PC-3 (cell line): ENCODE data around the gene SRSF8. TPM values are rescaled to one million over a fixed set of nuclear protein-coding genes. Genes with fewer than 3 reads are reported as not detected.
A peak's percentile ranks its signal among the peaks of the same experiment; 100 is the strongest.

ENCODE experiments used
- ATAC-seq: fragments of 200-7000 bp; cut with Tn5 transposase; 2 replicates; pipeline ENCODE4 v1.9.1; 2020; ENCODE audit warnings: mild to moderate bottlenecking, moderate library complexity
- BruUV-seq: library from RNA; stranded (reverse); fragments of 400-500 nt; replicated peaks from 2 replicates; lab custom pipeline; 2021; lab: Mats Ljungman, UMichigan
- CTCF ChIA-PET: fragments of 300-600 bp; sonication (Branson Sonifier 250); formaldehyde crosslinking; loops from one replicate; lab custom pipeline; 2022; ENCODE audit warnings: antibody characterized with exemption; lab: Charles Lee
- POLR2A ChIA-PET: fragments of 300-600 bp; sonication (Branson Sonifier 250); formaldehyde crosslinking; loops from one replicate; lab custom pipeline; 2022; ENCODE audit warnings: antibody characterized with exemption; ENCODE audit not compliant: unreplicated experiment; lab: Charles Lee
- DNase-seq: peaks from one replicate; pipeline ENCODE4 v3.0.0-alpha.2; 2015
- H2AFZ ChIP-seq: fragments of 300-600 bp; sonication (generic); 2 replicates; pipeline ENCODE4 v1.6.0; 2016; ENCODE audit warnings: antibody characterized with exemption, low read length
- H3F3A ChIP-seq: fragments of 300-600 bp; sonication (generic); one replicate; pipeline ENCODE4 v1.6.0; 2017; ENCODE audit warnings: antibody characterized with exemption, low read length, control low read depth, mild to moderate bottlenecking; ENCODE audit not compliant: unreplicated experiment
- H3K27ac ChIP-seq: fragments of 300-600 bp; sonication (generic); 2 replicates; pipeline ENCODE4 v1.5.1; 2016; ENCODE audit warnings: mild to moderate bottlenecking, low read length
- H3K27me3 ChIP-seq: fragments of 300-600 bp; sonication (generic); 2 replicates; pipeline ENCODE4 v1.6.1; 2016; ENCODE audit warnings: low read length, mixed read lengths
- H3K36me3 ChIP-seq: fragments of 300-600 bp; sonication (generic); 2 replicates; pipeline ENCODE4 v1.6.1; 2016; ENCODE audit warnings: low read depth, mixed run types, low read length, mixed read lengths
- H3K4me1 ChIP-seq: fragments of 300-600 bp; sonication (generic); 2 replicates; pipeline ENCODE4 v1.5.1; 2016; ENCODE audit warnings: low read length; ENCODE audit not compliant: insufficient read depth
- H3K4me2 ChIP-seq: fragments of 300-600 bp; sonication (generic); 2 replicates; pipeline ENCODE4 v1.6.0; 2016; ENCODE audit warnings: low read length
- H3K4me3 ChIP-seq: fragments of 300-600 bp; sonication (generic); 2 replicates; pipeline ENCODE4 v1.5.1; 2016; ENCODE audit warnings: mild to moderate bottlenecking, low read length, mixed read lengths
- H3K79me2 ChIP-seq: fragments of 300-600 bp; sonication (generic); 2 replicates; pipeline ENCODE4 v1.6.1; 2017; ENCODE audit warnings: low read length, mixed read lengths
- H3K9ac ChIP-seq: fragments of 300-600 bp; sonication (generic); 2 replicates; pipeline ENCODE4 v1.6.0; 2016; ENCODE audit warnings: mild to moderate bottlenecking, low read length
- H3K9me2 ChIP-seq: fragments of 300-600 bp; sonication (generic); replicated peaks from 2 replicates; pipeline ENCODE4 v1.6.1; 2016; ENCODE audit warnings: mixed run types, low read length, mixed read lengths
- H3K9me3 ChIP-seq: fragments of 300-600 bp; sonication (generic); 2 replicates; pipeline ENCODE4 v1.6.1; 2016; ENCODE audit warnings: low read length, mixed read lengths
- H4K20me1 ChIP-seq: fragments of 300-600 bp; sonication (generic); 2 replicates; pipeline ENCODE4 v1.6.1; 2016; ENCODE audit warnings: low read length, mixed read lengths
- CTCF ChIP-seq: fragments of 300-600 bp; sonication (generic); conservative IDR thresholded peaks from 2 replicates; pipeline ENCODE4 v1.5.1; 2017; ENCODE audit warnings: antibody characterized with exemption, low read depth, mild to moderate bottlenecking, low read length
- EZH2 ChIP-seq: fragments of 300-600 bp; sonication (generic); IDR thresholded peaks from one replicate; pipeline ENCODE4 v1.6.1; 2017; ENCODE audit warnings: antibody characterized with exemption, mild to moderate bottlenecking, low read length; ENCODE audit not compliant: unreplicated experiment
- EZH2phosphoT487 ChIP-seq: fragments of 300-600 bp; sonication (generic); IDR thresholded peaks from 2 replicates; pipeline ENCODE4 v1.6.1; 2018; ENCODE audit warnings: mild to moderate bottlenecking, antibody characterized with exemption, low read length, borderline replicate concordance
- intact Hi-C: fragments of 100-400 bp; cut with micrococcal nuclease; formaldehyde crosslinking; loops from 2 replicates; pipeline ENCODE4 v1.9.0; 2023
- total RNA-seq: library from RNA; depleted of rRNA; stranded (reverse); fragments of >200 nt; gene quantifications from 2 replicates; pipeline ENCODE4 v1.2.3, GENCODE V29; 2014

SRSF8 gene
- total RNA-seq, 1 experiment from 2014 or later: 17.2 TPM

- POLR2A ChIA-PET: no interaction called here
- intact Hi-C loops: no loop called here
These were observed 36.0 kb downstream of the SRSF8 start for GRCh38 chr11:95102733-95103132.

DNA sequence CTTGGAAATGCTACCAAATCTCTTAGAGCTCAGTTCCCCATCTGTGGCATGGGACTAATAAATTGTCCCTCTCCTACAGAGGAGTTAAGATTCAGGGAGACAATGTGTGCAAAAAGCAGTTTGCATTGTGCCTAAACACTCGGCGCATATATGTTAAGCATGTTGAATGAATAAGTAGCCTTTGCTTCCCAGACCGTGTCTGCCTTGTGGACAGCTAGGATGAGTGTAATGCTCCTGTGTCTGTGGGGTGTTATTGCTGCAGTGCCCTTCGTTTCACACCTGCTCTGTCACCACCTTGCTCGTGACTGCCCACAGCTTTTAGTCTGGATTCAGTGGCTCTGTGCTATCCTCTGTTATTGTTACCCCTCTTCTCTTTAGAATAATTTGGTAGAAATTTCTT lies 37.0 kb downstream of the SRSF8 start:
- Histone ChIP-seq H3F3A (no peaks in the 10 kb centered on the region), H3K27me3 (no peaks in the 10 kb centered on the region), H3K9me2 (no peaks in the 10 kb centered on the region), H2AFZ (no peak overlapping the region), H3K9ac (no peak overlapping the region), H4K20me1 (no peaks in the 10 kb centered on the region), H3K79me2 (0 out of 2 replicates have a peak, but pooled peaks cover 3% of the 10 kb centered on the region), H3K9me3 (no peaks in the 10 kb centered on the region), H3K4me2 (no peak overlapping the region), H3K4me3 (no peak overlapping the region), H3K4me1 (peaks cover 23% of the 10 kb centered on the region), H3K36me3 (no peaks in the 10 kb centered on the region), H3K27ac (no peak overlapping the region)
- intact Hi-C loops: no loop called here
- ATAC-seq (no peak), DNase-seq (no peak)
- no TSS peak for BruUV-seq
- POLR2A ChIA-PET: no interaction called here
- CTCF ChIA-PET: no interaction called here
- TF ChIP-seq EZH2: no peak
- TF ChIP-seq EZH2phosphoT487: no peak
- TF ChIP-seq CTCF: no peak

More at GRCh38 chr11:95102733-95103132, 36.0 kb downstream of the SRSF8 start:
- TF ChIP-seq EZH2phosphoT487: no peak
- no peak for TF ChIP-seq EZH2
- no peak for TF ChIP-seq CTCF
- DNase-seq (no peak), ATAC-seq (no peak)
- Histone ChIP-seq H3K27me3 (no peaks in the 10 kb centered on the region), H3K36me3 (no peaks in the 10 kb centered on the region), H3K9me2 (no peaks in the 10 kb centered on the region), H3K9ac (no peak overlapping the region), H3K9me3 (no peaks in the 10 kb centered on the region), H4K20me1 (no peaks in the 10 kb centered on the region), H2AFZ (no peak overlapping the region), H3K4me3 (no peak overlapping the region), H3K4me1 (peaks cover 14% of the 10 kb centered on the region), H3K4me2 (no peak overlapping the region), H3K27ac (no peak overlapping the region), H3K79me2 (0 out of 2 replicates have a peak, but pooled peaks cover 3% of the 10 kb centered on the region), H3F3A (no peaks in the 10 kb centered on the region)
- CTCF ChIA-PET: no interaction called here
- no TSS peak for BruUV-seq

- DNase-seq (peak; percentile 39), ATAC-seq (no peak)
- Histone ChIP-seq H3K4me3 (no peak overlapping the region), H3K4me2 (no peak overlapping the region), H3K27ac (no peak overlapping the region), H4K20me1 (no peaks in the 10 kb centered on the region), H3K36me3 (no peaks in the 10 kb centered on the region), H2AFZ (no peak overlapping the region), H3K27me3 (no peaks in the 10 kb centered on the region), H3K4me1 (peaks cover 29% of the 10 kb centered on the region), H3K9me2 (no peaks in the 10 kb centered on the region), H3K9ac (no peak overlapping the region), H3K79me2 (0 out of 2 replicates have a peak, but pooled peaks cover 3% of the 10 kb centered on the region), H3F3A (no peaks in the 10 kb centered on the region), H3K9me3 (no peaks in the 10 kb centered on the region)
- CTCF ChIA-PET: no interaction called here
- no TSS peak for BruUV-seq
- TF ChIP-seq EZH2 (no peak), EZH2phosphoT487 (no peak), CTCF (no peak)
- intact Hi-C loops: no loop called here
- POLR2A ChIA-PET: no interaction called here
These were observed 37.6 kb downstream of the SRSF8 start for GRCh38 chr11:95104121-95104830.
